Measurements from ENCODE around the gene SFPQ.

SFPQ gene

GRCh38 chr1:35186239-35186638 lies 6.7 kb downstream of the SFPQ start:
- H3K4me3 ChIP-seq (ENCODE audit: low read length), result no peak overlapping the region
- no peaks in the 10 kb centered on the region for H3K4me1 ChIP-seq (ENCODE audit: control insufficient read depth, insufficient read depth, low read length)
- H3K9me3 ChIP-seq (ENCODE audit: control insufficient read depth, insufficient read depth, low read length), result no peaks in the 10 kb centered on the region
- no CpG with 5 or more reads among the region's 4 CpGs for WGBS (ENCODE audit: insufficient coverage, insufficient read length)
- H3K36me3 ChIP-seq (ENCODE audit: control insufficient read depth, insufficient read depth, low read length), result peaks cover 58% of the 10 kb centered on the region; the same call in 1 of the 2 replicates
- H3K27me3 ChIP-seq (ENCODE audit: control insufficient read depth, insufficient read depth, low read length), result no peaks in the 10 kb centered on the region
- no peak for DNase-seq (ENCODE audit: low read depth, low spot score)
- no peak overlapping the region for H3K27ac ChIP-seq (ENCODE audit: low read length)

- peaks cover 61% of the 10 kb centered on the region; the same call in 1 of the 2 replicates for H3K36me3 ChIP-seq (ENCODE audit: control insufficient read depth, insufficient read depth, low read length)
- no CpG with 5 or more reads among the region's 5 CpGs for WGBS (ENCODE audit: insufficient coverage, insufficient read length)
- H3K4me3 ChIP-seq (ENCODE audit: low read length), result no peak overlapping the region
- H3K27me3 ChIP-seq (ENCODE audit: control insufficient read depth, insufficient read depth, low read length), result no peaks in the 10 kb centered on the region
- H3K27ac ChIP-seq (ENCODE audit: low read length), result no peak overlapping the region
- no peaks in the 10 kb centered on the region for H3K4me1 ChIP-seq (ENCODE audit: control insufficient read depth, insufficient read depth, low read length)
- no peaks in the 10 kb centered on the region for H3K9me3 ChIP-seq (ENCODE audit: control insufficient read depth, insufficient read depth, low read length)
- no peak for DNase-seq (ENCODE audit: low read depth, low spot score)
Measured at GRCh38 chr1:35185200-35185599, 7.7 kb downstream of the SFPQ start.

GRCh38 chr1:35184495-35185199 lies 8.3 kb downstream of the SFPQ start:
- no CpG with 5 or more reads among the region's 12 CpGs for WGBS (ENCODE audit: insufficient coverage, insufficient read length)

GRCh38 chr1:35181790-35182455 lies 11.0 kb downstream of the SFPQ start:
- no peaks in the 10 kb centered on the region for H3K9me3 ChIP-seq (ENCODE audit: control insufficient read depth, insufficient read depth, low read length)

More at GRCh38 chr1:35184495-35185199, 8.3 kb downstream of the SFPQ start:
- no peaks in the 10 kb centered on the region for H3K9me3 ChIP-seq (ENCODE audit: control insufficient read depth, insufficient read depth, low read length)
- no peak for DNase-seq (ENCODE audit: low read depth, low spot score)
- peaks cover 60% of the 10 kb centered on the region; the same call in 1 of the 2 replicates for H3K36me3 ChIP-seq (ENCODE audit: control insufficient read depth, insufficient read depth, low read length)
- H3K27me3 ChIP-seq (ENCODE audit: control insufficient read depth, insufficient read depth, low read length), result no peaks in the 10 kb centered on the region
- no peak overlapping the region for H3K27ac ChIP-seq (ENCODE audit: low read length)
- no peak overlapping the region for H3K4me3 ChIP-seq (ENCODE audit: low read length)
- no peaks in the 10 kb centered on the region for H3K4me1 ChIP-seq (ENCODE audit: control insufficient read depth, insufficient read depth, low read length)

GRCh38 chr1:35180776-35181374 lies 12.1 kb downstream of the SFPQ start:
- no peaks in the 10 kb centered on the region for H3K27me3 ChIP-seq (ENCODE audit: control insufficient read depth, insufficient read depth, low read length)
- no peaks in the 10 kb centered on the region for H3K9me3 ChIP-seq (ENCODE audit: control insufficient read depth, insufficient read depth, low read length)
- WGBS (ENCODE audit: insufficient coverage, insufficient read length), result no CpG with 5 or more reads among the region's 7 CpGs
- H3K36me3 ChIP-seq (ENCODE audit: control insufficient read depth, insufficient read depth, low read length), result peaks cover 40% of the 10 kb centered on the region; the same call in 1 of the 2 replicates
- H3K4me1 ChIP-seq (ENCODE audit: control insufficient read depth, insufficient read depth, low read length), result no peaks in the 10 kb centered on the region
- no peak overlapping the region for H3K27ac ChIP-seq (ENCODE audit: low read length)
- no peak for DNase-seq (ENCODE audit: low read depth, low spot score)
- H3K4me3 ChIP-seq (ENCODE audit: low read length), result no peak overlapping the region

More at GRCh38 chr1:35181790-35182455, 11.0 kb downstream of the SFPQ start:
- H3K36me3 ChIP-seq (ENCODE audit: control insufficient read depth, insufficient read depth, low read length), result peaks cover 50% of the 10 kb centered on the region; the same call in 1 of the 2 replicates
- no peaks in the 10 kb centered on the region for H3K27me3 ChIP-seq (ENCODE audit: control insufficient read depth, insufficient read depth, low read length)
- WGBS (ENCODE audit: insufficient coverage, insufficient read length), result no CpG with 5 or more reads among the region's 4 CpGs
- H3K4me1 ChIP-seq (ENCODE audit: control insufficient read depth, insufficient read depth, low read length), result no peaks in the 10 kb centered on the region
- no peak overlapping the region for H3K27ac ChIP-seq (ENCODE audit: low read length)
- no peak for DNase-seq (ENCODE audit: low read depth, low spot score)
- no peak overlapping the region for H3K4me3 ChIP-seq (ENCODE audit: low read length)

- Histone ChIP-seq H3K4me1 (ENCODE audit: control insufficient read depth, insufficient read depth, low read length) (no peaks in the 10 kb centered on the region), H3K27ac (ENCODE audit: low read length) (no peak overlapping the region), H3K4me3 (ENCODE audit: low read length) (no peak overlapping the region), H3K9me3 (ENCODE audit: control insufficient read depth, insufficient read depth, low read length) (no peaks in the 10 kb centered on the region), H3K36me3 (ENCODE audit: control insufficient read depth, insufficient read depth, low read length) (peaks cover 36% of the 10 kb centered on the region; the same call in 1 of the 2 replicates), H3K27me3 (ENCODE audit: control insufficient read depth, insufficient read depth, low read length) (no peaks in the 10 kb centered on the region)
- no peak for DNase-seq (ENCODE audit: low read depth, low spot score)
- WGBS (ENCODE audit: insufficient coverage, insufficient read length), result no CpG with 5 or more reads among the region's 1 CpG
Measured at GRCh38 chr1:35179908-35180307, 13.0 kb downstream of the SFPQ start.

- H3K4me1 ChIP-seq (ENCODE audit: control insufficient read depth, insufficient read depth, low read length), result no peaks in the 10 kb centered on the region
- DNase-seq (ENCODE audit: low read depth, low spot score), result no peak
- H3K27ac ChIP-seq (ENCODE audit: low read length), result no peak overlapping the region
- no peaks in the 10 kb centered on the region for H3K27me3 ChIP-seq (ENCODE audit: control insufficient read depth, insufficient read depth, low read length)
- no CpG with 5 or more reads among the region's 2 CpGs for WGBS (ENCODE audit: insufficient coverage, insufficient read length)
- H3K4me3 ChIP-seq (ENCODE audit: low read length), result no peak overlapping the region
- peaks cover 30% of the 10 kb centered on the region; the same call in 1 of the 2 replicates for H3K36me3 ChIP-seq (ENCODE audit: control insufficient read depth, insufficient read depth, low read length)
- H3K9me3 ChIP-seq (ENCODE audit: control insufficient read depth, insufficient read depth, low read length), result no peaks in the 10 kb centered on the region
Measured at GRCh38 chr1:35178874-35179380, 14.0 kb downstream of the SFPQ start.

- H3K4me1 ChIP-seq (ENCODE audit: control insufficient read depth, insufficient read depth, low read length), result no peaks in the 10 kb centered on the region
- H3K27ac ChIP-seq (ENCODE audit: low read length), result no peak overlapping the region
- H3K36me3 ChIP-seq (ENCODE audit: control insufficient read depth, insufficient read depth, low read length), result peaks cover 27% of the 10 kb centered on the region; the same call in 1 of the 2 replicates
- no peak for DNase-seq (ENCODE audit: low read depth, low spot score)
- H3K9me3 ChIP-seq (ENCODE audit: control insufficient read depth, insufficient read depth, low read length), result no peaks in the 10 kb centered on the region
- WGBS (ENCODE audit: insufficient coverage, insufficient read length), result no CpG with 5 or more reads among the region's 2 CpGs
- no peaks in the 10 kb centered on the region for H3K27me3 ChIP-seq (ENCODE audit: control insufficient read depth, insufficient read depth, low read length)
- no peak overlapping the region for H3K4me3 ChIP-seq (ENCODE audit: low read length)
Measured at GRCh38 chr1:35178295-35178695, 14.7 kb downstream of the SFPQ start.

- no peaks in the 10 kb centered on the region for H3K9me3 ChIP-seq (ENCODE audit: control insufficient read depth, insufficient read depth, low read length)
- H3K4me3 ChIP-seq (ENCODE audit: low read length), result no peak overlapping the region
- H3K36me3 ChIP-seq (ENCODE audit: control insufficient read depth, insufficient read depth, low read length), result peaks cover 27% of the 10 kb centered on the region; the same call in 1 of the 2 replicates
- no CpG with 5 or more reads among the region's 4 CpGs for WGBS (ENCODE audit: insufficient coverage, insufficient read length)
- no peak overlapping the region for H3K27ac ChIP-seq (ENCODE audit: low read length)
- no peaks in the 10 kb centered on the region for H3K4me1 ChIP-seq (ENCODE audit: control insufficient read depth, insufficient read depth, low read length)
- no peak for DNase-seq (ENCODE audit: low read depth, low spot score)
- no peaks in the 10 kb centered on the region for H3K27me3 ChIP-seq (ENCODE audit: control insufficient read depth, insufficient read depth, low read length)
Measured at GRCh38 chr1:35177237-35177786, 15.6 kb downstream of the SFPQ start.

GRCh38 chr1:35175602-35176001 lies 17.3 kb downstream of the SFPQ start:
- H3K27ac ChIP-seq (ENCODE audit: low read length), result no peak overlapping the region
- no peak overlapping the region for H3K4me3 ChIP-seq (ENCODE audit: low read length)
- no peaks in the 10 kb centered on the region for H3K9me3 ChIP-seq (ENCODE audit: control insufficient read depth, insufficient read depth, low read length)
- H3K4me1 ChIP-seq (ENCODE audit: control insufficient read depth, insufficient read depth, low read length), result no peaks in the 10 kb centered on the region
- 100% methylated on average over 1 of the region's 1 CpG for WGBS (ENCODE audit: insufficient coverage, insufficient read length)
- DNase-seq (ENCODE audit: low read depth, low spot score), result no peak
- H3K36me3 ChIP-seq (ENCODE audit: control insufficient read depth, insufficient read depth, low read length), result peaks cover 19% of the 10 kb centered on the region; the same call in 1 of the 2 replicates
- no peaks in the 10 kb centered on the region for H3K27me3 ChIP-seq (ENCODE audit: control insufficient read depth, insufficient read depth, low read length)

All from iPS DF 6.9 (cell line).